Effector CD4-positive, alpha-beta T cell (primary cell): ENCODE data around the gene PYROXD2.

Experiments used
- DNase-seq: peaks from one replicate; pipeline ENCODE4 v3.0.0-alpha.2; 2020

The PYROXD2 gene

GRCh38 chr10:98433881-98434732 lies 19.1 kb upstream of the PYROXD2 start:
- DNase-seq = no peak

DNA sequence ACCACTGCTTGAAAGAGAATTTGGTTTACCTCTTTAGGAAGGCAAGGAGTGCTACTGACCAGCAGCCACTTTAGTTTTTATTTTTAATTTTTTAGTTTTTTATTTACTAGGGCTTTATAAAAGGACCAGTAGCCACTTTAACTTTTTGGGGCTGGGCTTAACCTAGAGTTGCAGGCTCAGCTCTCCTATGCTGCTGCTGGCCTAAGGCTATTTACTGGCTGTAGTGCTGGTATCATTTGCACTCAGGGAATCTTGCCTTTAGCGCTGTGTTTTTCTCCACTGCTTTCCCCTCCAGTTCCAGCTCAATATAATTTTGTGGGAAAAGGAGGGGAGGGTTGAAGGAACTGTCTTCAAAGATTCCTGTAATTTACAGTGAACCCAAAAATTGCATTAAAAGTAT lies 18.4 kb upstream of the PYROXD2 start:
- DNase-seq = no peak

- DNase-seq = no peak
These were observed 17.3 kb upstream of the PYROXD2 start for GRCh38 chr10:98432330-98432729.

DNA sequence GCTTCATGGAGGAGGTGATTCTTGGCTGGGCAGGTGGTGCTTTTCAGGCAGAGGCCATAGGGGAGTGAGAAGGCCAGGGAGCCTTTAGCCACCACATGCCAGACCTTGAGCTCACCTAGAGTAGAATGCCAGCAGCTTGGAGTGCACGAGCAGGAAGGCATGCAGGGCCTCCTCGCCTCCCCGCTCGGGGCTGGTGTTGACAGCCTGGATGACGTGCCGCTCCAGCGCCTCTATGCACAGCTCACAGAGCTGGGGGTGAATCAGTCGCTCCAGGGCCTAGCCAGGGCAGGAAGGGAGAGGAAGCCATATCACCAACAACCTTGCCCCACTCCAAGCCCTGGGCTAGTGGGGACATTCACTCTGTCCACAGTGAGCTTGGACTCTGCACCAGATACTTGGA lies 16.0 kb upstream of the PYROXD2 start:
- DNase-seq = no peak

DNA sequence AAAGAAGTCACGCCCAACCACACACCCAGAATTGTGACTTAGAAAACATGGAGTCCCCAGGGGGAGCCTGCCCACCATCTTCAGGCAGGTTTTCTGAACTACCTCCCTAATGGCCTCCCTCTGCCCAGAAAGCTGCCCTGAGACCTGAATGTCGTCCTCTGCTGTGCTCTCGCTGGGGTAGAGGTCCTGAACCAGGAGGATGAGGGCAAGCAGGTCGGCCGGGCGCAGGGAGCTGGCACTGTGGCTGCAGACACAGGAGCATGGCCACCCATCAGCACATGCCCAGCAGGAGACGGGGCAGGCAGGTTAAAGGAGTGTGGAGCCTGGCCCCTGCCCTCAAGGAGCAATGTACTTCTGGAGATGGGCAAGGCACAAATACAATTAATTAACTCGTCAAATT lies 15.4 kb upstream of the PYROXD2 start:
- DNase-seq = no peak

DNA sequence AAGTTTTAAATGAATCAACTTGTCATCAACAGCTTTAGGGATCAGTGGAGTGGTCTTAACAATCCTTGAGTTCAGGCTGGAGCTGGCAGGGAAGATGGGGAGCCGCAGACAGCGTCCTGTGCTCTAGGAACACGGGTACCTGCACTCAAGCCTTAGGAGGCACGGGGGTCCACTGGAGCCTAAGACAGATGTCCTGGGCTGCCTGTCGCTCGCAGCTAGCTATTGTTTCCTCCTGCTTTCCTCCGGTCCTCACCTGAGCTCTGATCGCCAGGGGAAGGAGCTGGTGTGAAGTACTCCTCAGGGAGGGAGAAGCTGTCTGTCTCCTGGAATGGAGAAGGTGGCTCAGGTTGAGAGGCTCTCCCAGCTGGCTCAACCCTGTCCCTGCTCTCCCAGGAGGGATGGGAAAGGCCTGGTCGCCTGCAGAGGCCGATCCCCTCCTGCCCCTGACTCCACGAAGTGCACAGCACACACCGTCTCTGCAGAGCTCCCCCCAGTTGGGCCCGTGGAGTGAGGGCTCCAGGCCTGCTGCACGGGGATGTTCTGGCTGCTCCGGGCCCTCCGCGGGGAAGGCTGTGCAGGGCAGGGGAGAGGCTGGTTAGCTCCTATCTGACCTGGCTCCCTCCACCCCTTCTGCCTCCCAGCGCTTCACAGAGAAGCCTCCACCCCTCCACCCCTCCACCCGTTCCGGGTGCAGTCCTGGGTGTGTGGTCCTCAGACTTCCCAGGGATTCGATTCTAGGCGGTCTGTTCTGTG lies 14.5 kb upstream of the PYROXD2 start:
- DNase-seq = no peak

DNA sequence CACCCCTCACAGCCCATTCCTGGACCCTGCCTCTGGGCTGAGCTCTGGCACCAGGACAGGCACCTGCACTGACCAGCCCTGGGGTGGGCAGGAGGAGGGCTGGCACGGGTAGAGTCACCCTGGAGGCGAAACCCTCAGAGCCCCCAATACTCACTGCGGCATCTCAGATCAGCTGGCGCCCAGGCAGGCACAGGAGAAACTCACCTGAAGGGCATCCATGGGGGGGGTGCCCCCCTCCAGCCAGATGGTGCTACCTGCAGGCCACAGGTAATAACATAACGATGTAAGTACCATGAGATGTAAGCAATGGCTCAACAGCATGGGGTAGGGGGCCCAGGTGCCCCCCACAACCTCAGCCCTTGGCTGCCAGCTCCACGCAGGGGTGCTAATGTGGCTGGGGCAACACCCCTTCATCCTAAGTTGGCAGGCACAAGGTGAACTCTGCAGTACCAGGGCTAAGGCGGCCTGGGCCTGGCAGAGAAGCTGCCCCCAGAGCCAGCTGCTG lies 12.1 kb upstream of the PYROXD2 start:
- no peak for DNase-seq

- no peak for DNase-seq
These were observed 10.8 kb upstream of the PYROXD2 start for GRCh38 chr10:98425511-98426352.

GRCh38 chr10:98424295-98425254 lies 9.6 kb upstream of the PYROXD2 start:
- no peak for DNase-seq

DNA sequence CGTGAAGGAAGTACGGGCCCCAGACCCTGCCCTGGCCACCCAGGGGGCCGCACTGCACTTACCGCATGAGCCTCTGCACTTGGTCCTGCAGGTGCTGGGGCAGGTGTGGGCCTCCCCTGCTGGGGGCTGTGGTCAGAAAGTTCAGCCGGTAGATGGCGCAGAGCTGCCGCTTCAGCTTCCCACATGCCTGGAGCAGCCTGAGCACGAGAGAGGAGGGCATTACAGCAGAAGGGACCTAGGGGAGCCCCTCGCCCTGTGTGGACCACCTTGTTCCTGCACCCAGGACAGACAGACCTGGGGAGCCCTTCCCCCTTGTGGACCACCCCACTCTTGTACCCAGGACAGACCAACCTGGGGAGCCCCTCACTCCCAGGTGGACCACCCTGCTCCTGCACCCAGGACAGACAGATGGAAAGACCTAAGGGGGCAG lies 8.7 kb upstream of the PYROXD2 start:
- DNase-seq = no peak

- DNase-seq = no peak
These were observed 7.2 kb upstream of the PYROXD2 start for GRCh38 chr10:98422182-98422581.

DNA sequence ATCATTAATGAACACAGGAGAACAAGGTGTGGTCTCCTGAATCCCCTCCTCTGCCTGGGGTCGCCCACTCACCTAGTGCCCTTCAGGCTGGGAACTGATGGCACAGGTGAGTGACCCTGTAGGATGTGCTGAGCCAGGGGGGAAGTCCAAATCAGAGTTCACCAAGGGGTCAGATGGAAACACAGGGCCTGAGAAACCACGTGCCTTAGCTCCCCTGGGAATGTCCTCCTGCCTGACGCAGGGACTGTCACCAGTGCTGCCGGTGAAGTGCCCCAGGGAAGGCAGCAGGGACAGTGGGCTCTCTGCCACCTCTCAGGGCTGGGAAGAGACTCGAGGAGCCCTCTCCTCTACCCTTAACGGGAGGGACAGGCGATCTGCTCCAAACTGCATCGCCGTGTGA lies 5.8 kb upstream of the PYROXD2 start:
- no peak for DNase-seq

DNA sequence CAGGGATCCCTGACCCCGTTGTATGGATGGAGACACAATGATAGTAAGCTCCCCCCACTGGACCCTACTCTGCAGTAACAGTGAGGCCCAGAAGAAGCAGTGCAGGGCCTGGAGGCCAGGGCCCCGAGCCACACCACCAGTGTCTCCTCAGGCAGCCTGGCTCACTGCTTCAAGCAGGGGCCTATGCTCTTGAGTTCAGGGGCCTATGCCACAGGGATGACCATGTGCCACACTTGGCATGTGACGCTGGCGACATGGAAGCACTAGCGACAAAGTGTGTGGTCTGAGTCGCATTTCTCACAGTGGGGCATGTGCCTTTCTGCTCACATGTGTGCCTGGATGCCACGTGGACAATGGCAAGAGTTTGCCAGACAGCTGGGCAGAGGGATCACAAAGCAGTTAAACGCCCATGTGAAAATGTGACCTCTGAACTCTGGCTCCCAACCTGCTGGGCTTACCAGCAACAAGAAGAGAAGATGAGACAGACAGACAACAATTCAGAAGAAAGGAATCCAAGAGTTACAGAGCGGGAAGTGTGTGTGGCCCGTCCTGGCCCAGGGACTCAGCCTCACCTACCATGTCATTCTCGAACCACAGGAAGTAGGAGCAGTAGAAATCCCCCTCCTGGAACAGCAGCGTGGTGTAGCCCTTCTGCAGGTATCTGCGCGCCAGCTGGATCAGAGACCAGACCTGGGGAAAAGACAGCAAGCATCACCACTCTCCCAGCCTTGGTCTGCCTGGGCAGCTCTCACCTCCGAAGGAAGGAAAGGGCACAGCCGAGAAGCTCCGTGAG lies 4.7 kb upstream of the PYROXD2 start:
- no peak for DNase-seq

DNA sequence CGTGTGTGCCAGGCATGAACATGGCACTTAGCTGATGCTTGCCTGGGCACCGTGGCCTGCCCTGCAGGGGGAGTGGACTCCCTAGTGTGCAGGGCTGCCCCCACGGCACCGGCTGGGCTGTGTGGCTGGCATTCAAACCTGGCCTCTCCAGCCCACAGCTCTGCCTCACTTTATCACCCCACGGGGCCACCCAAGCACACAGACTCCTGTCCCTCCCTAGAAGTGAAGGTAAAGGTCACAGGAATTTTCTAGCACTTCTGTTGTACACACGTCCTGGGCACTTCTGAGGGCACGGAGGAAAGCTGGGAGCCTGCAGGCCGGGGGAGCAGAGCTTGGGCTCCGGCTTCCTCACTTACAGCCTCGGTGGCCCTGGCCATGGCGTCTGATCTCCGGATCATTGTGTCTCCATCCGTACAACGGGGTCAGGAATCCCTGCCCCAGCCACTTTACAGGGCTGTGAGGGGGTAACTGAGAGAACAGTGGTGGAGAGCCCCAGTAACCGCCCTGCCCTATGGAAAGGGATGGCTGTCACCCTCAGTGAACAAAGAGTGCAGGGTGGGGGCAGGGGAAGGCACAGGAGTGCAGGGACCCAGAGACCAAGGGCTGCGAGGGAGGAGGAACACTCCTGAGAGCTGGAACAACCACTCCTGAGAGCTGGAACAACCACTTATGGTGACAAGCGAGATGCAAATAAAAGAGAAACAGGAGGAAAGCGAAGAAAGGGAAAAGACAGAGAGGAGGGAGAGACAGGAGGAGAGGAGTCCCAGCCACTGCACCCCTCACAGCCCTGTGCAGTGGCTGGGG lies 3.9 kb upstream of the PYROXD2 start:
- no peak for DNase-seq

- no peak for DNase-seq
These were observed 3.1 kb upstream of the PYROXD2 start for GRCh38 chr10:98417973-98418664.

- DNase-seq = no peak
These were observed 2.5 kb upstream of the PYROXD2 start for GRCh38 chr10:98417481-98417959.

DNA sequence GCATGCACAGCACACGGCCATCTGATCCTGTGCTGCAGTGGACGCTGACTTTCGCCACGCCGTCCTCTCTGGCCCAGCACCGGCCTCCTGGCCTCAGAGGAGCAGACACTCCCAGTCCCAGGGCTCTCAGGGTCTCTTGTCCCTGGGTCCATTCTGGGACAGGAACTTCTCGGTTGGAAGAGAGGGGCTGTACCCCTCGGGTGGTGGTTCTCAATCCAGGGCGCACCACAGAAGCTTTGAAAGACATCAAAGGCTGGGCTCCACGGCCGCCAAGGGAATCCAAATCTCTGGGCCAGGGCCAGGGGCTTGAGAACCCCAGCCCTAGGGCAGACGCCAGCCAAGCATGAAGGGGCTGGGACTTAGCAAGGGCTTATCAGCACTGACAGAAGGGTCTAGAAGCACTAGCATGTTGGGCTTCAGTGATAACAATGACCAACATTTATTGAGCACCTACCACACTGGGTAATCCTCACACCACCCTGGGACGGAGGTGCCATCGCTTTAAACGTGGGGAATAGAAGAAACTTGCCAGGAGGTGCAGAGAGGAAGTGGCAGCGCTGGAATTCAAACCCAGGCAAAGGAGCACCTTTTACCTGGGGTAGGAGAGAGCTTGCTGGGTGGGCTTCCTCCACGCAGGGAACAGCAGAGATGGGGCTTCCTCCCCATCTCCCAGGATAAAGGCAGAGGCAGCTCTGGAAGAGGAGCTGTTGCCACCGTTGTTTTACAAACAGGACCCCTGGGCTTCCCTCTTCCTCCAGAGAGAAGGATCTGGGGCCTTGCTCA lies 1.8 kb upstream of the PYROXD2 start:
- DNase-seq = no peak

GRCh38 chr10:98415731-98416119 lies 743 bp upstream of the PYROXD2 start:
- DNase-seq = no peak

GRCh38 chr10:98414578-98414931 lies 427 bp downstream of the PYROXD2 start:
- no peak for DNase-seq
